ENCODE data around the gene ATP2B2. TPM values are rescaled to one million over a fixed set of nuclear protein-coding genes. Genes with fewer than 3 reads are reported as not detected.
A peak's percentile ranks its signal among the peaks of the same experiment; 100 is the strongest.

Gene ATP2B2
- total RNA-seq, 1 experiment from 2014 or later = not detected

- DNase-seq = no peak
- H3K36me3 ChIP-seq = no peaks in the 10 kb centered on the region
- H3K27me3 ChIP-seq = peaks cover 13% of the 10 kb centered on the region
- H3K27ac ChIP-seq = no peak overlapping the region
- H3K9me3 ChIP-seq (replicated peaks) = no peaks in the 10 kb centered on the region
- no peak overlapping the region for H3K4me3 ChIP-seq
- no peaks in the 10 kb centered on the region for H3K4me1 ChIP-seq
Measured at GRCh38 chr3:10450494-10451440, 54.6 kb downstream of the ATP2B2 start.

- no peak for DNase-seq
- H3K36me3 ChIP-seq = no peaks in the 10 kb centered on the region
- H3K9me3 ChIP-seq (replicated peaks) = no peaks in the 10 kb centered on the region
- H3K27ac ChIP-seq = no peak overlapping the region
- no peaks in the 10 kb centered on the region for H3K4me1 ChIP-seq
- H3K27me3 ChIP-seq = peaks cover 19% of the 10 kb centered on the region
- no peak overlapping the region for H3K4me3 ChIP-seq
Measured at GRCh38 chr3:10449436-10449835, 56.0 kb downstream of the ATP2B2 start.

GRCh38 chr3:10448544-10448943 is 56.8 kb downstream of the ATP2B2 start:
- H3K4me3 ChIP-seq = no peak overlapping the region
- DNase-seq = no peak
- H3K27me3 ChIP-seq = peaks cover 19% of the 10 kb centered on the region
- no peaks in the 10 kb centered on the region for H3K4me1 ChIP-seq
- H3K9me3 ChIP-seq (replicated peaks) = no peaks in the 10 kb centered on the region
- no peak overlapping the region for H3K27ac ChIP-seq
- no peaks in the 10 kb centered on the region for H3K36me3 ChIP-seq

DNA sequence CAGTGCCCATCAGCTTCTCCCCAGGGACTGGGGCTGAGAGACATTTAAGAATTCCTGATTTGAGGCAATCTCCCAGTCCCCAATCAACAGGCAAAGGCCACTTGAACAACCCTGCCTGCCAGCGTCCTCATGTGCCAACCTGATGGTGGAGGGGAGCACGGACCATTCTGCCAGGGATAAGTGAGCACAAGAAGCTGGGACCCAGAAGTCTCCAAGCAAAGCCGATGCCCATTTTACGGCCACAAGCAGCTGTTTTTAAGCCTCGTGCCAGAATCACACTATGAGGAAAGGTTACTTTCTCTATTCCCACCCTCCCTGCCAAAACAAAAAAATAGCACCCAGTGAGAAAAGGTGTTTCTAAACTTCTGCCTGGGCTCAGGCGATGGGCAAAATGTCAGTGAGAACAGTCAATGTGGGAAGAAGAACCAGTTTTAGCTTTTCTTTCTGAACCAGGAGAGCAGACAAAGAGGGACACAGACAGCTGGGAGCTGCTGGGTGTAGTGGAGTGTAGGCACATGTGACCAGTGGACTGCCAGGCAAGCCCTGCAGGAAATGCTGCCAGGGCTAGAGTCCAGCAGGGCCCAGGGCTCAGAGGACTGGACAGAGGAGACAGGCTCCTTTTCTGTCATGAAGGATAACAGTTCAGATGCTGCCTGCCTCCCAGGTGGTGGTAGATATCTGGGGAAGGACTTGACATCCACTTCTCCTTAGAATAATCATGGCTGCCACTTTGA is 57.7 kb downstream of the ATP2B2 start:
- H3K4me1 ChIP-seq = no peaks in the 10 kb centered on the region
- no peak overlapping the region for H3K4me3 ChIP-seq
- no peak for DNase-seq
- no peaks in the 10 kb centered on the region for H3K9me3 ChIP-seq (replicated peaks)
- H3K27ac ChIP-seq = no peak overlapping the region
- H3K27me3 ChIP-seq = peaks cover 19% of the 10 kb centered on the region
- H3K36me3 ChIP-seq = no peaks in the 10 kb centered on the region

DNA sequence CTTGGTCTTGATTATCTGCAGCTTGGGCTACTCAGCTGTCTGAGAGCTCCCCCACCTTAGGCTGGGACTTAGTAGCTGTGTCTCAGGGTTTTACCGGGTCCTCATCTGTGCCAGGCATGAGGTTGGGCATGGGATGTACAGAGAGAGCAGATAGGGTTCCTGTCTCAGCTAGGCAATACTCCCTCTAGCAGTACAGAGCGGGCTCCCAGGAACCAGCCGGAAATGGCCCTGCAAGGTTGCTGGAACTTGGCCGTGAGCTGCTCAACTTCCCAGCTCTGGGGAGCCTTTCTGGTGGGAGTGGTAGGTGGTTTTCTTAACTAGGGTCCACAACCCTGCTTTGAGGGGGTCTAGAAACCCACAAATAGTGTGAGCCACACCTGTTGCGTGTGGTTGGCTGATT is 58.3 kb downstream of the ATP2B2 start:
- H3K4me1 ChIP-seq = no peaks in the 10 kb centered on the region
- H3K36me3 ChIP-seq = no peaks in the 10 kb centered on the region
- H3K27ac ChIP-seq = no peak overlapping the region
- no peak overlapping the region for H3K4me3 ChIP-seq
- no peak for DNase-seq
- H3K27me3 ChIP-seq = peaks cover 19% of the 10 kb centered on the region
- H3K9me3 ChIP-seq (replicated peaks) = no peaks in the 10 kb centered on the region

DNA sequence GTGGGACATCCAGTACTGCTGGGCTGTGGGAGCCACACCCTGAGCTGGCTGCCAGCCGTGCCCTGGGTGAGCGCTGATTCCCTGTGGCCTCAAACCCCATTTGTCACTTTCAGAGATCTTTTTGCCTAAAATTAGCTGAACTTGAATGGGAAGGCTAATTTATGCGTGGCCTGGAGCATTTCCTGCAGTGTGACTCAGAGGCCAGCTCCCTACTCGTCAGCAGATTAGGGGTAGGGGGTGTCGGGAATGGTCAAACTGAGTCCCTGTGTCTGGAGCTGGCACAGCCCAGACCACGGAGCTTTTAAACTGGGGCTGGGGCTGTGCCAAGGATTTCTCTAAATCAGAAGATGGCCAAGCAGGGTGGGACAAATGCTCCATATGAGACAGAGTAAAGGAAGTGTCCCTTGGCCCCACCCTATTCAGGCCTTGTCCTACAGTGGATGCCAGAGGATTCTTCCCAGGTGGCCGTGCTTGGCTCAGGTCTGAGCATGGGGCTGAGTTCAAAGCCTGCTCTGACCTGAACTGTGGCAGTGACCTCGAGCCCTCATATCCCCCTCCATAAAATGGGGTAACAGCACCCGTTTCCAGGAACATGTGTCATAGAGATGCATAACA is 59.7 kb downstream of the ATP2B2 start:
- H3K9me3 ChIP-seq (replicated peaks) = no peaks in the 10 kb centered on the region
- no peaks in the 10 kb centered on the region for H3K4me1 ChIP-seq
- H3K27ac ChIP-seq = no peak overlapping the region
- DNase-seq = no peak
- no peak overlapping the region for H3K4me3 ChIP-seq
- no peaks in the 10 kb centered on the region for H3K36me3 ChIP-seq
- peaks cover 15% of the 10 kb centered on the region for H3K27me3 ChIP-seq

DNA sequence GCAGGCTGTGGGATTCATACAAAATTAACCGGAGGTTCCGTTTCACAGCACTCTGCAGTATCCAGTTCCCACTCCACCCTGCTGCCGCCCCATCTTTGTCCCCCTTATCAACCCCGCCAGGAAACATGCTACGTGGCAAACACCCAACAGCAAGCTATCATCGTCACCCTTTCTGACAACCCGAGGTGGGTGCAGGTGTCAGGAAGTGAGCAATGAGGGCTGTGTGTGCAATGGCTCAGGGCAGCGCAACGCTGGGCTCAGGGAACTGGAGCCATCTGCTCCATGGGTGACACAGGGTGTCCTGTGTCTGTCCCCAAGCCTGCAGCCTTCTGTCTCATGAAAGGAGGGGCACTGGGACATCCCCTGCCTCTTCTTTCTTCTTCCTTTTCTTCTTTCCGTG is 60.9 kb downstream of the ATP2B2 start:
- Histone ChIP-seq H3K36me3 (no peaks in the 10 kb centered on the region), H3K27me3 (peaks cover 15% of the 10 kb centered on the region), H3K9me3 (replicated peaks) (no peaks in the 10 kb centered on the region), H3K4me1 (no peaks in the 10 kb centered on the region), H3K27ac (no peak overlapping the region), H3K4me3 (no peak overlapping the region)
- no peak for DNase-seq

- Histone ChIP-seq H3K9me3 (replicated peaks) (no peaks in the 10 kb centered on the region), H3K36me3 (no peaks in the 10 kb centered on the region), H3K4me3 (no peak overlapping the region), H3K4me1 (no peaks in the 10 kb centered on the region), H3K27me3 (peaks cover 15% of the 10 kb centered on the region), H3K27ac (no peak overlapping the region)
- no peak for DNase-seq
Measured at GRCh38 chr3:10444110-10444429, 61.3 kb downstream of the ATP2B2 start.

- DNase-seq = no peak
- H3K27me3 ChIP-seq = peaks cover 15% of the 10 kb centered on the region
- no peak overlapping the region for H3K27ac ChIP-seq
- no peak overlapping the region for H3K4me3 ChIP-seq
- no peaks in the 10 kb centered on the region for H3K36me3 ChIP-seq
- no peaks in the 10 kb centered on the region for H3K4me1 ChIP-seq
- no peaks in the 10 kb centered on the region for H3K9me3 ChIP-seq (replicated peaks)
Measured at GRCh38 chr3:10443272-10444109, 61.9 kb downstream of the ATP2B2 start.

- Histone ChIP-seq H3K27me3 (peaks cover 15% of the 10 kb centered on the region), H3K36me3 (no peaks in the 10 kb centered on the region), H3K9me3 (replicated peaks) (no peaks in the 10 kb centered on the region), H3K4me1 (peaks cover 4% of the 10 kb centered on the region; the same call in 1 of the 2 replicates), H3K4me3 (no peak overlapping the region), H3K27ac (no peak overlapping the region)
- no peak for DNase-seq
Measured at GRCh38 chr3:10442151-10442795, 63.1 kb downstream of the ATP2B2 start.

DNA sequence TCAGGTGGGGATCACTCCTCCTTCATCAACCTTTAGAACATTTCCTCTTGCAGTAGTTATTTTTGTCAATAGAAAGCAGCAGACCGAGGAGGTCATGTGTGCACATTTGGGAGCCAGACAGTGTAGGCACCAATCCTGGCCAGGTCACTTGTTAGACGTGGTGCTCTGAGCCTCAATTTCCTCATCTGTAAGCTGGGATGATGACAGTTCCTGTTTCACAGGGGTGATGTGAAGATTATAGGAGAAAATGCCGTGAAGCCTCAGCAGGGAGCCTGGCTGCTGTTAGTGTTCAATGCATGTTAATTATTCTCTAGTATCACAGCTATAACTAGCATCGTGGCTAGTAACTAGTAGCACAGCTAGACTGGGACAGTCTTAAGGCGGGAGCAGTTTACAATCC is 64.7 kb downstream of the ATP2B2 start:
- Histone ChIP-seq H3K27me3 (peaks cover 6% of the 10 kb centered on the region; the same call in 1 of the 2 replicates), H3K4me3 (no peak overlapping the region), H3K27ac (no peak overlapping the region), H3K9me3 (replicated peaks) (no peaks in the 10 kb centered on the region), H3K4me1 (peaks cover 4% of the 10 kb centered on the region; the same call in 1 of the 2 replicates), H3K36me3 (no peaks in the 10 kb centered on the region)
- no peak for DNase-seq

- Histone ChIP-seq H3K4me1 (peaks cover 4% of the 10 kb centered on the region; the same call in 1 of the 2 replicates), H3K27ac (no peak overlapping the region), H3K36me3 (no peaks in the 10 kb centered on the region), H3K9me3 (replicated peaks) (no peaks in the 10 kb centered on the region), H3K4me3 (no peak overlapping the region), H3K27me3 (no peaks in the 10 kb centered on the region)
- no peak for DNase-seq
Measured at GRCh38 chr3:10438902-10439610, 66.3 kb downstream of the ATP2B2 start.

GRCh38 chr3:10437995-10438901 is 67.1 kb downstream of the ATP2B2 start:
- H3K4me1 ChIP-seq = peaks cover 4% of the 10 kb centered on the region; the same call in 1 of the 2 replicates
- H3K9me3 ChIP-seq (replicated peaks) = no peaks in the 10 kb centered on the region
- H3K36me3 ChIP-seq = no peaks in the 10 kb centered on the region
- H3K27me3 ChIP-seq = no peaks in the 10 kb centered on the region
- no peak overlapping the region for H3K27ac ChIP-seq
- H3K4me3 ChIP-seq = no peak overlapping the region
- peak; percentile 19 to 20 for DNase-seq
